ENCODE results near the gene ZNF766. TPM values are rescaled to one million over a fixed set of nuclear protein-coding genes. Genes with fewer than 3 reads are reported as not detected.

The ZNF766 gene
- total RNA-seq, 1 donor from 2014 or later: 24.1 TPM

GRCh38 chr19:52226652-52227051 lies 42.7 kb upstream of the ZNF766 start:
- Mint-ChIP-seq H3K9me3 (no peaks in the 10 kb centered on the region), H3K36me3 (peaks cover 57% of the 10 kb centered on the region), H3K4me3 (no peak overlapping the region)

GRCh38 chr19:52227196-52227940 lies 42.0 kb upstream of the ZNF766 start:
- H3K36me3 Mint-ChIP-seq: peaks cover 59% of the 10 kb centered on the region
- no peak for TF ChIP-seq CTCF (conservative IDR thresholded peaks at IDR 0.05)
- H3K9me3 Mint-ChIP-seq: no peaks in the 10 kb centered on the region
- DNase-seq (ENCODE audit: extremely low spot score, unreplicated experiment): no peak
- H3K4me1 Mint-ChIP-seq (ENCODE audit: unreplicated experiment): no peaks in the 10 kb centered on the region
- H3K27ac Mint-ChIP-seq: no peak overlapping the region
- no peaks in the 10 kb centered on the region for H3K27me3 Mint-ChIP-seq
- H3K4me3 Mint-ChIP-seq: no peak overlapping the region

More at GRCh38 chr19:52226652-52227051, 42.7 kb upstream of the ZNF766 start:
- DNase-seq (ENCODE audit: extremely low spot score, unreplicated experiment): no peak
- Mint-ChIP-seq H3K27me3 (no peaks in the 10 kb centered on the region), H3K27ac (no peak overlapping the region), H3K4me1 (ENCODE audit: unreplicated experiment) (no peaks in the 10 kb centered on the region)
- no peak for TF ChIP-seq CTCF (conservative IDR thresholded peaks at IDR 0.05)

DNA sequence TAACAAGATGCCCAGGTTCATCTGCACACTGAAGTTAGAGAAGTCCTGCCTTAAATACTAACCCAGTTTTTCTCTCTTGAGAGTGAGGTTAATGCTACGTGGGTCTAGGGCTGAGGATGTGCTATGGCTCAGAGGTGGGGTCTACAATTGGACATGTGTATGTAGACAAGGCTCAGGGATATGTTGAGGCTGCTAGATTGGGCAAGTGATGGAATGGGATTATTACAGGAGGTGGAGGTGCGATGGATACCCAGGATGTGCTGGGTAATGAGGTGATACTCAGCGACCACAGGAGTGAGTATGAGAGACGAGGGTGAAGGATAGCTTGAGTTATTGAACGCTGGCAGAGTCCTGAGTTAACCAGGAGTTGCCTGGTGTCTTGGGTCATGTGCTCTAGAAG lies 41.4 kb upstream of the ZNF766 start:
- Mint-ChIP-seq H3K27me3 (no peaks in the 10 kb centered on the region), H3K4me1 (ENCODE audit: unreplicated experiment) (no peaks in the 10 kb centered on the region), H3K27ac (no peak overlapping the region), H3K9me3 (no peaks in the 10 kb centered on the region), H3K4me3 (no peak overlapping the region), H3K36me3 (peaks cover 53% of the 10 kb centered on the region)
- no peak for TF ChIP-seq CTCF (conservative IDR thresholded peaks at IDR 0.05)
- DNase-seq (ENCODE audit: extremely low spot score, unreplicated experiment): no peak

GRCh38 chr19:52229524-52229923 lies 39.9 kb upstream of the ZNF766 start:
- no peak for TF ChIP-seq CTCF (conservative IDR thresholded peaks at IDR 0.05)
- Mint-ChIP-seq H3K9me3 (no peaks in the 10 kb centered on the region), H3K27ac (no peak overlapping the region), H3K27me3 (no peaks in the 10 kb centered on the region), H3K36me3 (peaks cover 37% of the 10 kb centered on the region), H3K4me1 (ENCODE audit: unreplicated experiment) (no peaks in the 10 kb centered on the region), H3K4me3 (no peak overlapping the region)
- no peak for DNase-seq (ENCODE audit: extremely low spot score, unreplicated experiment)

- no peak overlapping the region for H3K27ac Mint-ChIP-seq
- peaks cover 33% of the 10 kb centered on the region for H3K36me3 Mint-ChIP-seq
- no peak for TF ChIP-seq CTCF (conservative IDR thresholded peaks at IDR 0.05)
- no peaks in the 10 kb centered on the region for H3K9me3 Mint-ChIP-seq
- no peaks in the 10 kb centered on the region for H3K4me1 Mint-ChIP-seq (ENCODE audit: unreplicated experiment)
- no peak for DNase-seq (ENCODE audit: extremely low spot score, unreplicated experiment)
- no peaks in the 10 kb centered on the region for H3K27me3 Mint-ChIP-seq
- H3K4me3 Mint-ChIP-seq: no peak overlapping the region
Measured at GRCh38 chr19:52230685-52231084, 38.7 kb upstream of the ZNF766 start.

Data from type B pancreatic cell (in vitro differentiated cells).